Lower leg skin (tissue), 4 donors: ENCODE results near the gene NYAP2. TPM values are rescaled to one million over a fixed set of nuclear protein-coding genes. Genes with fewer than 3 reads are reported as not detected.

Experiments used
- DNase-seq, 2 donors: peaks; one replicate each; pipeline ENCODE4 v3.0.0-alpha.2; 2019; ENCODE audit warnings: low spot score in 2 of 2
- H3K4me3 ChIP-seq: fragments of 200-600 bp; sonication (generic); 2 replicates; pipeline ENCODE4 v1.5.1; 2017; ENCODE audit warnings: mild to moderate bottlenecking, low read depth; ENCODE audit not compliant: poor library complexity, severe bottlenecking
- CTCF ChIP-seq, 3 donors: fragments of 450-650 bp; IDR thresholded peaks; one replicate each; pipeline ENCODE4 v1.5.1; 2016; ENCODE audit warnings: antibody characterized with exemption in 3 of 3, mild to moderate bottlenecking in 3 of 3, moderate library complexity in 2 of 3
- POLR2A ChIP-seq, 2 donors: fragments of 450-650 bp; IDR thresholded peaks; one replicate each; pipeline ENCODE4 v1.6.1; 2016 to 2017; ENCODE audit warnings: antibody characterized with exemption in 2 of 2, mild to moderate bottlenecking in 1 of 2, moderate library complexity in 1 of 2
- WGBS, 2 donors: methylation state at CpG; one replicate each; pipeline ENCODE4 v1.1.5; 2018; 5-methylcytosine and 5-hydroxymethylcytosine counted together
- intact Hi-C: fragments of 100-400 bp; cut with DNase I; formaldehyde crosslinking; loops from one replicate; pipeline ENCODE4 v1.15.0; 2023; ENCODE audit warnings: low total_unique reads
- total RNA-seq, 4 donors: library from RNA; depleted of rRNA; stranded (reverse); fragments of >200 nt; gene quantifications; one replicate each; pipeline ENCODE4 v1.1.0, GENCODE V29; 2016

Gene NYAP2
- total RNA-seq, 4 donors from 2014 or later = not detected

GRCh38 chr2:225532096-225532495 lies 132.6 kb downstream of the NYAP2 start:
- H3K4me3 ChIP-seq = no peak overlapping the region
- no peak for TF ChIP-seq CTCF (IDR thresholded peaks at IDR 0.05)
- no peak for TF ChIP-seq POLR2A (IDR thresholded peaks at IDR 0.05)
- intact Hi-C loops = no loop called here
- DNase-seq = no peak
- WGBS, 2 donors = 88 to 93% methylated on average over 1 of the region's 1 CpG

GRCh38 chr2:225534037-225534436 lies 134.5 kb downstream of the NYAP2 start:
- intact Hi-C loops = no loop called here
- 59% methylated on average over 6 of the region's 6 CpGs for WGBS, 2 donors
- TF ChIP-seq POLR2A (IDR thresholded peaks at IDR 0.05) (no peak), CTCF (IDR thresholded peaks at IDR 0.05) (no peak)
- no peak for DNase-seq
- no peak overlapping the region for H3K4me3 ChIP-seq

GRCh38 chr2:225534697-225535096 lies 135.2 kb downstream of the NYAP2 start:
- 69 to 73% methylated on average over 4 of the region's 4 CpGs for WGBS, 2 donors
- intact Hi-C loops = no loop called here
- TF ChIP-seq POLR2A (IDR thresholded peaks at IDR 0.05) = no peak
- TF ChIP-seq CTCF (IDR thresholded peaks at IDR 0.05) = no peak
- peak in 1 of 2 donors; percentile 36 for DNase-seq
- no peak overlapping the region for H3K4me3 ChIP-seq

- no peak for DNase-seq
- 84 to 98% methylated on average over 2 of the region's 2 CpGs for WGBS, 2 donors
- intact Hi-C loops = no loop called here
- no peak for TF ChIP-seq CTCF (IDR thresholded peaks at IDR 0.05)
- TF ChIP-seq POLR2A (IDR thresholded peaks at IDR 0.05) = no peak
- H3K4me3 ChIP-seq = no peak overlapping the region
These were observed 136.5 kb downstream of the NYAP2 start for GRCh38 chr2:225536036-225536435.

GRCh38 chr2:225543626-225544025 lies 144.1 kb downstream of the NYAP2 start:
- WGBS, 2 donors = 92 to 100% methylated on average over 2 of the region's 2 CpGs
- no peak overlapping the region for H3K4me3 ChIP-seq
- TF ChIP-seq POLR2A (IDR thresholded peaks at IDR 0.05) = no peak
- TF ChIP-seq CTCF (IDR thresholded peaks at IDR 0.05) = no peak
- no peak for DNase-seq
- intact Hi-C loops = no loop called here

- intact Hi-C loops = no loop called here
- TF ChIP-seq POLR2A (IDR thresholded peaks at IDR 0.05) (no peak), CTCF (IDR thresholded peaks at IDR 0.05) (no peak)
- no peak overlapping the region for H3K4me3 ChIP-seq
- DNase-seq = no peak
These were observed 157.0 kb downstream of the NYAP2 start for GRCh38 chr2:225556461-225556860.
